Renal cortex interstitium (tissue), 11 donors: ENCODE measurements around the gene BANF1. TPM values are rescaled to one million over a fixed set of nuclear protein-coding genes. Genes with fewer than 3 reads are reported as not detected.
"Not testable (repeated sequence)": the region's sequence is repeated elsewhere in the genome, so short reads cannot be mapped to it uniquely, and the experiment has no call there.

Experiments
- DNase-seq, 11 donors: peaks; one replicate each; pipeline ENCODE4 v3.0.0-alpha.2; 2013; ENCODE audit warnings: low read depth in 9 of 11, low spot score in 4 of 11; ENCODE audit errors: extremely low read depth in 1 of 11
- polyA plus RNA-seq, 3 donors: library from polyadenylated mRNA; unstranded; fragments of 120-200 nt; gene quantifications; one replicate each; pipeline ENCODE4 v1.2.1, GENCODE V29; 2013; ENCODE audit not compliant: insufficient read length in 3 of 3

Gene BANF1
- polyA plus RNA-seq, 3 donors: 224 to 286 (median 277) TPM

DNA sequence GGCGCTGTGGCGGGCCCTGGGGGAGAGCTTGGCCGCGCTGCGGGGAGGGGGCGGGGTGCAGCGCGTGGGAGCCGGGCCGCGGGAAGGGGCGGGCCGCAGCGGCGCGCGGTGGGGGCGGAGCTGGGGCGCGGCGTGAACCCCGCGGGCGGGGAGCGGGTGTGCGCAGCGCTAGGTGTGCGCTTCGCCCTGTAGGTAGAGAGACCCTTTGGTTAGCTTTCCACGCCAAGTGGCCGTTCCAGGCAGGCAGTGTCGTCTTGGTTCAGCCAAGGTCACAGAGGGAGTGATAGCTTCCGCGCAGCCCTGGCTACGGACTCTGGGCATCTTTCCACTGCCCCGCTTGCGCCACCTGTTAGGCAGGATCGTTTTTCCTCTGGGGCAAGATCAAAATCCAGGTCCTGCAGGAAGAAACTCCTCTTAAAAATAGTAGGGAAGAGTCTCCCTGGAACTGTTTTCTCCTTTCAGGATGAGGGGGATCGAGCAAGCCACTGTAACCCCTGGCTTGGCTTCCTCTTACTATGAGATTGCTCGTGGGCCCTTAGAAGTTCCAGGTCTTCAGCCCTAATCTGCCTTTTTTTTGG, 434 bp downstream of the BANF1 start:
- no peak for DNase-seq

DNA sequence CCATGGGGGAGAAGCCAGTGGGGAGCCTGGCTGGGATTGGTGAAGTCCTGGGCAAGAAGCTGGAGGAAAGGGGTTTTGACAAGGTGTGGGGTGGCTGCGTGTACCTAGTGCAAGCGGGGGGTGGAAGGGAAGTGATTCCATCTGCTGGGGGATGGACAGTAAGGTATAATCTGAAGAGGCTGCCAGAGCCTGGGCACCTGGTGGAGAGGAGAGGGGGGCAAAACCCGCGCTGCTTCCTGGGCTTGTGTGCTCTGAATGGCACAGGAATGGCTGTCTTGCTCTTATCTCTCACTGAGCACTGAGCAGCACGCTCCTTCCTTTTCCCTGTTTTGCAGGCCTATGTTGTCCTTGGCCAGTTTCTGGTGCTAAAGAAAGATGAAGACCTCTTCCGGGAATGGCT, 988 bp downstream of the BANF1 start:
- DNase-seq: no peak

DNA sequence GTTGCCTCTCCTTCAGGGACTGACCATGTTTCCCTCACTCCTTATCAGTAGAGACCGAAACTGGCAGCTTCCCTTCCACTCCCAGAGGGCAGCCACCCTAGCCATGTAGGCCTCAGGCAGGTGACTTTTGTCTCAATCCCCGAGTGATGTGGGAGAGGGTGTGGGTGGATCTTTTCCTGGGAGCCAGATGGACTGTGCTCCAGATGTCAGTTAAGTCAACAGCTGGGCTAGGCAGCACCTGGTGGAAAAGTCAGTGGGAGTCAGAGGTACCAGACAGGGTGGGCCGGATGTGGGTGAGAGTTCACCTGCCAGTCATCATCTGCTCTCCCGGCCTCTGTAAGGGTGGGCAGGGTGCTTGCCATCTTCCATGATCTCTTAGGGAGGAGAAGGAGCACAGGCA, 1.9 kb downstream of the BANF1 start:
- no peak for DNase-seq

DNA sequence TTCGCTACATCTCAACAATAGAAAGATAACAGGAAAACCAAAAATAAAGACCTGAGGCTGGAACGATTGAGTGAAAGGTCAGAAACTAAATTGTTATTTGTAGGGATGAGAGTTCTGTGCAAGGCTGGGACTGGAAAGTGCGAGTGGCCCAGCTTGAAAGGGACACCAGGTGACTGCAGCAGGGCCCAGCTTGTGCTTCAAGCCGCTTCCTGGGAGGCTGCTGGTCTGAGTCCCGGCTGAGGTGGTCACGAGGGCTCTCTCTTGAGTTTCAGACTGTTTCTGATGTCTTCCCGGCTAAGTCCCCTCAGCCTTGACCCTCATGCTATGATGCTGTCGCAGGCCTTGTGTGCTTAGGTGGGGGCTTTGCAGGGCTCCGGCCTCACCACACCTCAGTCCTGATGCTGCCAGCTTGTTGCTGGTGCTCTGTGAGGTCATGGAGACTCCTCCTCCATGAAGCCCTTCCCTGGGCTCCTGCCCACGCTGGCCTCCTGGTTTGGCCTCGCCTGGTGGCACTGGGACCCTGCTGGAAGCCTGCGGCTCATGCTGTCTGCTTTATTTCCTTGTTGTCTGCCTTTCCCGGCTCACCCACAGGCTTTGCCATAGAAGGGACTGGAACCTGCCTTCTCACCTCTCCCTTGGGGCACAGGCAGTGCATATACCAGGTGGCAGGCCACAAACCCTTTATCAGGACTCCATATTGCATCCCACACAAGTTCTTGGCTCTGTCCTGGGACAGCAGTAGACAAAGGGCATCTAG, 4.0 kb downstream of the BANF1 start:
- DNase-seq: no peak

DNA sequence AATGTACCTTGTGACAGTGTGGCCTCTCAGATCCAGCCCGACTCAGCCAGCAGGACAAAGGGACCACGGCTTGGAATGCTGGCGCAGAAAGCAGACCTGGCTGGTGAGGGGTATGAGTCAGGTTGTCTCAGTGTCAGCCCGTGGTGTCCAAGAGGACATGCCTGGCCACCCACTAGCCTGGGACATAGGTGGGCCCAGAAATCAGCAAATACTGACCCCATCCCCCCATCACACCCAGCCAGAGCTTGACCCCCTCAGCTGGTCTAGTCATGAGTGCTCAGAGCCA, 4.5 kb downstream of the BANF1 start:
- DNase-seq: no peak

DNA sequence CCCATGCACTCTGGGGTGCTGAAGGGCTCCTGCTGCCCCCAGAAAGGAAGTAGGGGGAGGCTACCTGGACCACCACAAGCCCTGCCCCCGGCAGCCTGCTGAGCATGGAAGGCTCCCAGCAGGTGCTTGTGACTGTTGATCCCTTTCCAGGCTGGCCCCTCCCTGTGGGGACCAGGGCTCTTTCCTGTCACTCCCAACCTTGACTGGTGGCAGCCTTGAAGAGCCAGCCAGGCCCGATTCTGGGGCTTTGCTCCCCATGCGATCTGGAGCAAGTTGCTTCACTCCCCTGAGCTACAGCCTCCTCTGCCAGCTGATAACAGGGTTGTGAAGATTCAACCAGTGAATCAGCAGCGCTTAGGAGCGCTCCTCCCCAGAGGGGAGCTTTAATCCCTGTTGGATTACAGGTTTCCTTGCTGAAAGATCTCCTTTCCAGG, 4.9 kb downstream of the BANF1 start:
- no peak for DNase-seq

DNA sequence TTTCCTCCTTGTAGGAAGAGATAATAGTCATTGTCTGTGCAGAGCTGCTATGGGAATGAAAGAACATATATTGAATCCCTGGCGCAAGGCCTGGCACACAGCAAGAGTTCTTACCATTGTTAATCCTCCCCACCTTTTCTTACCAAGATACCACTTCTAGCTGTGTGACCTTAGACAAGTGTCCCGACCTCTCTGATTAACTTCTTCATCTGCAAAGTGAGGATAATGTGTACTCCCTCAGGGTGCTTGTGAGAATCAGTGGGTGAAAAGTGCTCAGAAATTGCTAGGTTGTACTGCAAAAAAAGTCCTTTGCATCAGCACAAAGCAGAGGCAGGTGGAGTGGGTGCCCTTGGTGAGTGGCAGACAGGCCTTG, 5.8 kb downstream of the BANF1 start:
- DNase-seq: no peak

DNA sequence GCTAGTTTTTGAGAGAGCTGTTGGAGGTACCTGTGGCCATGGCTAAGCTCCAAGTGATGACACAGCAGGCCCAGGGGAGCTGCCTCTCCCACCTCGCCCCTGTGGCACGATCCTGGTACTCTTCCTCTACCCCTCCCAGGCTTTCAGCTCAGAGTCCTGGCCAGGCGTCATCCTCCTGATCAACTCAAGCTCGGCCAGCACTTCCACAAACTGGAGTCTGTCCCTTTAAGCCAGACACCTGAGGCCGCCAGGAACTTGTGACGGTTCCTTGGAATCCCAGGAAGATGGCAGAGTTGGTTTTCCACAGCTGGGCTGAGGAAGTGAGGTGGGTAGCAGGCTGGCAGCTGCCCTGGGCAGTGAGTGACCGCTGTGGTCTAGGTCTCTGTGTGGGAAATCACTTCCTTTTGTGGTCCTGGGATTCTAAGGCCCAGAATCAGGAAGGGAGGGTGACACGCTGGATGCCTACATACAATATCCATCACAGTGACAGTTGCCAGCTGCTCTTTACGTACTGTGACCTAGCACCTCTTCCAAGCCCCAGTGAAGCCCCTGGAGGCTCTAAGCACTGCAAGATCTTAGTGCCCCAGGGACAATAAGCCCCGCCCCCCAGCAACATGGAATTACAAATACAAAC, 6.3 kb downstream of the BANF1 start:
- DNase-seq: no peak

DNA sequence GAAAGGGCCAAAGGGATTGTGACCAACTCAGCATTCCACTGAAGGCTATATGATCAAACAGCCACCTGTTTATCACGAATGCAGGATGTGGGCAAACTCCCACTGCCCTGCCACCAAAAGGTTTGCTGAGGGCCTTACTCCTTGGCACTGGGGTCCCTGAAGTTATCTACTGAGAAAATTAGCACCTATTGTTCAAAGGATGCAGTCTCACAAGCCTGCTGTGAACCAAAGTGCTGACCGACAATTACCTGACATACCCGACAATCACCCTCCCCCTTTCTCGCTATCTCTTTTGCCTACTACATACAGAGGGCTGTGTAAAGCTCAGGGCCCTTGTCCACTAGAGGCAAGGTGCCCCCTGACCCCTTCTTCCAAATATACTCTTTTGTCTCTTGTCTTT, 7.7 kb downstream of the BANF1 start:
- DNase-seq: not testable (repeated sequence)

DNA sequence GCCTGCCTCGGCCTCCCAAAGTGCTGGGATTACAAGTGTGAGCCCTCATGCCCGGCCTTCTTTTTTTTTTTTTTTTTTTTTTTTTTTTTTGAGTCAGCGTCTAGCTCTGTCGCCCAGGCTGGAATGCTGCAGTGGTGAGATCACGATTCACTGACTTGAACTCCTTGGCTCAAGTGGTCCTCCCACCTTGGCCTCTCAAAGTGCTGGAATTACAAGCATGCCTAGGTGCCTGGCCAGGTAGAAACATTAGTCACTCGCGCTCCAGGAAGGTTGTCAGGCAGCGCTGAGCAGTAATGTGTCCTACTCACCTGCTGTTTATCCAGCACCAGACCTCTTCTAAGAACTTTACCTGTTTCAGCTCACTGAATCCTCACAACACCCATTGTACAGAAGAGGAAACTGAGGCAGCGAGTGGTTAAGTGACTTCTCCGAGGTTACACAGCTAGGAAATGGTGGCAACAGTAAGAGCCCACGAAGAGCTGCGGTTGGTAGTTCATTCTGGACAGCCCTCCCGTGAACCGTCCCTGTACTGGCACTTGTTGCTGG, 9.0 kb downstream of the BANF1 start:
- DNase-seq: no peak

DNA sequence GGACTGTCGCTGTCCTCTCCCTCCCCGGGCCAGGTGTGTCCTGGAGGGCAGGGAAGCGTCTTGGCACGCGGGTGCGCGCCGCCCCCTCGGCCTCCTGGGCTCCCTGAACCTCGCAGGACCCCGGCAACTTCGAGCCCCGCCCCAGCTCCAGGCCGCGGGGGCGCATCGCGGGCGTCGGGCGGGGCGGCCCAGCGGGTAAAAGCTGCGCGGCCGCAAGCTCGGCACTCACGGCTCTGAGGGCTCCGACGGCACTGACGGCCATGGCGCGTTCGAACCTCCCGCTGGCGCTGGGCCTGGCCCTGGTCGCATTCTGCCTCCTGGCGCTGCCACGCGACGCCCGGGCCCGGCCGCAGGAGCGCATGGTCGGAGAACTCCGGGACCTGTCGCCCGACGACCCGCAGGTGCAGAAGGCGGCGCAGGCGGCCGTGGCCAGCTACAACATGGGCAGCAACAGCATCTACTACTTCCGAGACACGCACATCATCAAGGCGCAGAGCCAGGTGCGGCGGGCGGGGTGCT, 9.5 kb downstream of the BANF1 start, which contains the start of gene CST6:
TSS of gene CST6 (plus strand) at position 224 of the 519 bp plus-strand sequence. CDS start at position 261, 37 bp downstream.
- no peak for DNase-seq

DNA sequence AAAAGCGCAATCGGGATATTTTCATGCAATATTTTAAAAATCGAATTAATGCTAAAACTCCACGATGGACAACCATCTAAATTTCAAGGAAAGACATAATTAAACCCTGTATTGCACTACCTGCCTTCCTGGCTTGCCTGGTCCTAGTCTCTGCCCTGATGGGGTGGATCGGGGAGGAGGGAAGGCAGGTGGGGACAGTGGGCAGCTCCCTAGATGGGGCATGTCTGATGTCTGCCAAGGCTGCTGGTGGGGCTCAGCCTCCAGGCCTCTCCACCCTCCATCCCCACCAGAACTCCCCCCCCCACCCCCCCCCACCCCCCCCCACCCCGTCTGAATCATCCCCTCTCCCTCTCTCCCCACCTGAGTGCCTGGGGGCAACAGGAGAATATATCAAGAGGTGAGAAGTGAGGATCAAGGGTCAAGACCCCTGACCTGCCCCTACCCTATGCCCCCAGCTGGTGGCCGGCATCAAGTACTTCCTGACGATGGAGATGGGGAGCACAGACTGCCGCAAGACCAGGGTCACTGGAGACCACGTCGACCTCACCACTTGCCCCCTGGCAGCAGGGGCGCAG, 10.2 kb downstream of the BANF1 start:
- DNase-seq: no peak

DNA sequence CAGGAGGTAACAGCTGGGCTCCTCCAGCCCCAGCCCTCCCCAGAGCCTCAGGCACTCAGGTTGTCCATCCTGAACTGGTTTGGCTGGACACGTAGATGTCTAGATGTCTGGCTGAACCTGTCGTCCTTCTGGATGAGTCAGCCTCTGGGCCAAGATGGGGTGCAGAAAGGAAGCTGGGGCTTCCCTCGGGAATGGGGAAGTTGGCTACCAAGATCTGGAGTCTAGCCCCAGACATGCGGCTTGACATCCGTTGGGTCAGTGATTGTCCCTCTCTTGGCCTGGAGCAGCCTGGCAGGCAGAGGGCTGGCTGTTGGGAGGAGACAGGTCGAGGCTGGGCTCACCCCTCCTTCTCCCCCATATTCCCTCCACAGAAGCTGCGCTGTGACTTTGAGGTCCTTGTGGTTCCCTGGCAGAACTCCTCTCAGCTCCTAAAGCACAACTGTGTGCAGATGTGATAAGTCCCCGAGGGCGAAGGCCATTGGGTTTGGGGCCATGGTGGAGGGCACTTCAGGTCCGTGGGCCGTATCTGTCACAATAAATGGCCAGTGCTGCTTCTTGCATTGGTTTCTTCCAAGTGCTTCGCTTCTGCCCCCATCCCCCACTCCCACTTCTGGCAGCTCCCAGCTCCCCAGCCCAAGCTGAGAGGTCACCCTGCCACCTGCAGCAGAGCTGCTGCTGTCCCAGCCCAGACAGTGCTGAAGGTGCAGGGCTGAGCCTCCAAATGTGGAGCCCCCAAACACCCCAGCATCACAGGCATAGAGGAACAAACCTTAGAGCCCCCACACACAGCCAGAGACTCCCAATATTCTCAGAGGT, 10.9 kb downstream of the BANF1 start:
- DNase-seq: no peak

DNA sequence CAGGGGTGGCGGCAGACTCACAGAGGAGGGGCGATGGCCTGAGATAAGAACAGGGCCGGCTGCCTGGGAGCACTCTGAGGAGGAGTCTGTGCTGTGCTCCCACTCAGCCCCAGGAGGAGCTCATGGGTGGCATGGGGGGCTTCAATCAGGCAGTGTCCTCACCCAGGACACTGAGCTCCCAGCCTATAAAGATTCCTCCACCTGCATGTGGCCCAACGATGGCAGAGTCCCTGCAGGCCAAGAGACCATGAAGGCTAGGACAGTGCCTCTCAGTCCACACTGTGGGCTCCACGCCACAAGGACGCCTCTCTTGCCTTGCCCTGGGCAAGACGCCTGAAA, 11.4 kb downstream of the BANF1 start:
- DNase-seq: no peak

DNA sequence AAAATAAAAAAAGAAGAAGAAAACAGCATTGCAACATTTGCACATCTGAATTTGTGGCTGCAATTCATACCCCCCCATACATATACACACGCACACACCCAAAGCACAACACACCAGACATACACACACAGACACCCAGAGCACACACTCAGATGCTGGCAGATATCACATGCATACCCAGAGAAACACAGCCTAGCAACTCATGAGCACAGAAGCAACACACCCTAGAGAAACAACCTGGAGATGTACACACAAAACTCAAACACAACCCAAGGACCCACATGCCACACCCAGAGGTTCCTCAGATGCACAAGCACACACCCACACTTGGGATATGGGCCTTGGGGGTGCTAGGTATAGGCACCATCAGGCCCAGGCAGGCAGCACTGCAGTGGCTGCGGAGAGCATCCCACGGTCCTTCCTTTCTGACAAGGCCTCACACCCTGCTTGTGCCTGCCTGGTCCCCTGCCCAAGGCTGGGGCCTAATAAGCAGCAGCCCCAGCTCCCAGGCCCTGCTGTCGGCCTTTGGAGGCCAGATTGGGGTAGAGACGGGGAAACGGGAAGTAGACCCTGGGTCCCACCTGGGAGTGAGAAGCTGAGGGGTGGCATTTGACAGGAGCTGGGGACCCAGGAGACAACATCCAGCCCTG, 12.6 kb downstream of the BANF1 start:
- DNase-seq: no peak

DNA sequence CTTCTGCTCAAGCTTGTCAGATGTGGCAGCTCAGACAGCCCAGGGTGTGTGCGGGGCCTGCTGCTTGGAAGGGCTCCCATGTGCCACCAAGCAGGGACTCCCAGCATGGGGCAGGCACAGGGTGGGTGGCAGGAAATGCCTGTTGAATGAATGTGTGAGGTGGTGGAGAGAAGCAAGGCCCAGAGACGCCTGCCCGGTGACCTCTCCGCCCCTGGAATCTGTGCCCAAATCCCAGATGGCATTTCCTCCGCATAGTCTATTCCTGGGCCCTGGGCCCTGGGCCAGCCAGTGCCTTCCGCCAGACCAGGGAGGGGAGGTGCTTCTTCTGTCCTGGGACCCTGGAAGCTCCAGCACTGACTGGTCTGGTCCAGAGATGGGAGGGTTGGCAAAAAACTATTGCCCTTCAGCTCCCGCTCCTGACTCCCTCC, 13.2 kb downstream of the BANF1 start:
- no peak for DNase-seq

DNA sequence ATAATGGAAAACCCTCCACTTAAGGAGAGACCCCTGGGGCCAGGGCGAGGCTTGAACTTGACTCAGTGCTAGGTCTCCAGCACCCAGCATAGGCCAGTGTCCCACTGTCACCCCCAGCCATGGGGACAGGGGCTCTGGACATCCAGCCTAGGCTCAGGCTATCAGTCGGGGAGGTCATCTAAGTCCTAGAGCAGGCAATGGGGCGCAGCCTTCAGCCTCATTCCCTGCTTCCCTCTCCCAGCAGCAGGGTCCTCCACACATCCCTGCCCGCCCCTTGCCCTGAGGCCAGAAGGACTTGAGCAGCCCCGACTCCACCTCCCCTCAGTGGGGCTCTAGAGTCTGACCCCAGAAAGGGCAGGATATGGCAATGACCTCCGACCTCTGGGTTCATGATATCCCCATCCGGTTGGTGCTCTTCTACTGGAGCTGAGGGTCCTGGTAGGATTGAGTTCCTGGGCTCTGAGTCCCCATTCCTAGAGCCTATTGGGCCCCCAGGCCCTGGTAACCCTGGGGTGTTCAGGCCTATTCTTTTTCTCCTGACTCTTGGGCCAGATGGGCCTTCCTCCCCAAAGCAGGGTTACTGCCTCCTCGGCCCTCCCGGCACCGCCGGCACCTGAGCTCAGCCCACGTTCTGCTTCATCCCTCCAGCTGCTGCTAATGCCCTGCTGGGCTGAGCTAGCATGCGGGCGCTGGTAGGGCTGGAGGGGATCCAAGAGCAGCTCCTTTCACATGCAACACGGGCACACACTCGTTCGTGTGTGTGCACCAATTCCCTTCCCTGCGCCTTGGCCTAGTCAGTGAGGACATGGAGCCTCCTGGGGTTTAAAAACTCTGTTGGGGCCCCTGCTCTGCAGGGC, 13.9 kb downstream of the BANF1 start:
- DNase-seq: no peak

DNA sequence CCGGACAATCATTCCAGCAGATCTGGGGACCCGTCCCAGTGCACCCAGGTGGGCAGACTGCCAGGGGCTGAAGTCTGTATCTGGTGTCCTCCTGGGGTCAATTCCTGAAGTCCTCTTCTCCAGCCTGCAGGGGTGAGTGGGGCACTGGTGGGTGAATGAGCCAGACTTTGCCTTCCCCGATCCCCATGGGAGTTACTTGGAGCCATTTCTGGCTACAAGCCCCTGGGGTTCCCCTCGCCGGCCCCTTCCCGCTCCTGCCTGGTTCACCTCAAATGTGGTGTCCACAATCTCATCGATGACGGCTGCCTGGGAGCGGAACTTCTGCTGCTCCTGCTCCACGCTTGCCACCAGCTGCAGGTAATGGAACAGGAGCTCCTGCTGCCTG, 14.5 kb downstream of the BANF1 start:
- no peak for DNase-seq
